ENCODE results near the gene STK32B.
A peak's percentile ranks its signal among the peaks of the same experiment; 100 is the strongest.
"Not testable (repeated sequence)": the region's sequence is repeated elsewhere in the genome, so short reads cannot be mapped to it uniquely, and the experiment has no call there.

Gene STK32B

GRCh38 chr4:5051278-5052203 lies at the start of gene STK32B:
Gene STK32B, plus strand, starts transcription at chr4:5051480.
- DNase-seq (ENCODE audit: low read depth): peak; percentile 33

DNA sequence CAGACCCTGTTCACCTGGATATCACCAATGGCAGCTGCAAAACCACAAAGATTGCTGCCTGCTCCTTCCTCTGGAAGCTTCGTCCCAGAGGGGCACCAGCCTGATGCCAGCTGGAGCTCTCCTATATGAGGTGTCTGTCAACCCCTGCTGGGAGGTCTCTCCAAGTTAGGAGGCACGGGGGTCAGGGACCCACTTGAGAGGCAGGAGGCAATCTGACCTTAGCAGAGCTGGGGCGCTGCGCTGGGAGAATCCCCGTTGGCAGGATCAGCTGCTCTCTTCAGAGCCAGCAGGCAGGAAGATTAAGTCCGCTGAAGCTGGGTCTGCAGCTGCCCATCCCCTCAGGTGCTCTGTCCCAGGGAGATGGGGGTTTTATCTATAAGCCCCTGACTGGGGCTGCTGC lies 49.6 kb upstream of the STK32B start:
- DNase-seq (ENCODE audit: low read depth): not testable (repeated sequence)

- no peak for DNase-seq (ENCODE audit: low read depth)
Measured at GRCh38 chr4:5003372-5003857, 47.9 kb upstream of the STK32B start.

GRCh38 chr4:5003918-5004317 lies 47.4 kb upstream of the STK32B start:
- DNase-seq (ENCODE audit: low read depth): no peak

- DNase-seq (ENCODE audit: low read depth): no peak
Measured at GRCh38 chr4:5004496-5004895, 46.8 kb upstream of the STK32B start.

- DNase-seq (ENCODE audit: low read depth): not testable (repeated sequence)
Measured at GRCh38 chr4:5006932-5007331, 44.3 kb upstream of the STK32B start.

GRCh38 chr4:5009796-5010195 lies 41.5 kb upstream of the STK32B start:
- DNase-seq (ENCODE audit: low read depth): no peak

GRCh38 chr4:5010984-5011383 lies 40.3 kb upstream of the STK32B start:
- DNase-seq (ENCODE audit: low read depth): no peak

DNA sequence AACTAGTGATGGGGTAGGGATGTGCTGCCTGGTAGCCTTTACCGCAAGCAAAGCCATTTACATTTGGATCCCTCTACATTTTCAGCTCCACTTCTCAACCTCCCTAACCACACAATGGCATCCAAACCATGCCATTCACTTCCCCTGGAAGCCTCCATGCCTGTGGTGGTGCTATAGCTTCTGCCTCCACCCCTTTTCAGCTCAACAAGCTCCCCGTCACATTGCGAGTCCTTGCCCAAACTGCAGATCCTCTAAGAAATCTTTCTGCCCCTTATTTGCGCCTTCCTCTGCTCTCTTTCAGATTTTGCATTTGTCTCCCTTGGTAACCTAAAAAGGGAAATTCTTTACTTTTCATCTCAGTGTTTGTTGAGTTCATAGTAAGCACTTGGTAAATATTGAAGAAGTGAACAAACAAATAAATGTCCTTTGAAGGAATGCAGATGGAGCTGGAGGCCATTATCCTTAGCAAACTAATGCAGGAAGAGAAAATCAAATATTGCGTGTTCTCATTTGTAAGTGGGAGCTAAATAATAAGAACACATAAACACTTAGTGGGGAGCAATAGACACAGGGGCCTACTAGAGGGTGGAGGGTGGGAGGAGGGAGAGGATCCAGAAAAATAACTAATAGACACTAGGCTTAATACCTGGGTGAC lies 38.9 kb upstream of the STK32B start:
- DNase-seq (ENCODE audit: low read depth): no peak

DNA sequence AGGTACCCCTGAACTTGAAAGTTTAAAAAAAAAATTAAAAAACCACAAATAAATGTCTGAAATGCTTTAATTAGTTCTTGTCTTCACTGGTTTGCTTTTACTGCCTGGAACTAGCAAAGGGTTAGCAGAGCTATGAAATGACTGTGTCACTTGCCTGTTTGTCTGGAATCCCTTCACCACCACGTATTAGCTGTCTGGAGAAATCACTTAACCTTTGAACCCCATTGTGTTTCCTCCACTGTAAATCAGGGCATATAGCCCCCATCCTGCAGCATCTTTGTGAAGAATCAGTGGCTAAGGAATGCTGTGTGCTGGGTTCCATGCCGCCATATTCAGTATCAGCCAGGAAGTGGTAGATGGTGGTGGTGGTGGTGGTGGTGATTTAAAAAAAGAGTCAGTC lies 38.3 kb upstream of the STK32B start:
- DNase-seq (ENCODE audit: low read depth): no peak

DNA sequence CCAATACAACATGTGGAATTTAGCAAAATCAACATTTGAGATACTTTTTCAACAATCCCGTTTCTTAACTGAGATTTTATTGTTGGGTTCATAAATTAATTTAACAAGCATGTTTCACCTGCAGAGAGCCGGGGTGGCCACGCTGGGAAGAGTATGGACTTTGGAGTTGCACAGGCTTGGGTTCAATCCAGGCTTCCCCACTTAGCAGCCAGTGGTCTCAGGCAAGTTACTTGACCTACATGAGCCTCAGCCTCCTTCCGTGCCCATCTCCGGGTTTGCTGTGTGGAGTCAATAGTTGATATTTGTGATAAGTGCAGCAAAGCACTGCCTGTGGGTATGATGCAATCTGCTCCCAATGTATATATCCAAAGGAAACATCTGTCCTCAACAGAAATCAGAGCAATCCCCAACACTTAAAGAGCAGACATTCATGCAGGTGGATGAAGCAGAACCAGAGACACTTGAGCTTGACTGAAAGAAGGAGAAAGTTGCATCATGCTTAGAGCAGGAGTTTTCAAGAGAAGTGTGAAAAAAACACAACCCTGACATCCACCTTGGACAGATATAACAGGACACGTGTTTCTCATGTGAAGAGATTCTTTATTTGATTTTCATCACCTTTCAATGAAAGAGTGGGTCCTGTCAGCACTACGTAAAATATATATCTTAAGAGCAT lies 37.1 kb upstream of the STK32B start:
- DNase-seq (ENCODE audit: low read depth): no peak

- no peak for DNase-seq (ENCODE audit: low read depth)
Measured at GRCh38 chr4:5018096-5018495, 33.2 kb upstream of the STK32B start.

GRCh38 chr4:5018603-5019002 lies 32.7 kb upstream of the STK32B start:
- no peak for DNase-seq (ENCODE audit: low read depth)

DNA sequence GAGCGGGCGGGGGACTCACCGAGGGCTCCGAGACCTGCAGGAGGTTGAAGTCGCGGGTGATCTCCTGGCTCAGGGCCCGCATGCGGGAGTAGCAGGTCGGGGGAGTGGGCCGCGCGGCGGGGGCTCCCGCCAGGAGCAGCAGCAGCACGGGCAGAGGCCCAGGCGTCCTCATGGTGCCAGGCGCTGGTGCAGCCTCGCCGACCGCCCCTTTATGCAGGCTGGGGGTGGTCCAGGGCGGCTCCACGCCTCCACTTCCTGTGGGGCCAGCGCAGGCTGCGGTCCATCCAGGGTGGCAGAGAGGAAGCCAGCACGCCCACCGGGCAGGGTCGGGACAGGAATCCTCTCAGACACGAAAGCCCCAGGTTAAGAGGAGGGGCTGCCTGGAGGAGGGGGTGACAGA lies 32.0 kb upstream of the STK32B start, which contains the start of gene CYTL1:
CYTL1 (minus strand) TSS at position 185 of the 400 bp plus-strand sequence; CDS start at position 172, 13 bp downstream.
- DNase-seq (ENCODE audit: low read depth): no peak

DNA sequence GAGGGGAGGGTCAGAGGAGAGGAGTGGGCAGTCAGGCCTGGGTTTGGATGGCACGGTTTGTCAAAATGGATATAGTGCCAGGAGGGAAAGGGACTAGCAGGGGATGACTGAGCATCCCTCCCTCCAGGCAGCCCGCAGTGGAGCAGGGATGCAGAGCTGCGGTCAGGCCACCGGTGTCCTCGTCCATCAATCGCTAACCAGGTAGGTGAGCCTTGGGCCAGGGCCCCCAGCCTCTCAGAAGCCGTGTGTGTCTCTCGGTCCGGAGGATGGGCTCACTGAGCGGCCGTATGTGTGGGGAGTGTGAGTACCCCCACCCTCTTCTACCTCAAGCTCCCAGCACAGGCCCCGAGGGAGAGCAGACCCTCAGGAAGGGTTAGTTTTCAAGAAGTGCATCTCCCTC lies 31.5 kb upstream of the STK32B start:
- no peak for DNase-seq (ENCODE audit: low read depth)

- no peak for DNase-seq (ENCODE audit: low read depth)
Measured at GRCh38 chr4:5020341-5020740, 30.9 kb upstream of the STK32B start.

GRCh38 chr4:5021546-5021945 lies 29.7 kb upstream of the STK32B start:
- no peak for DNase-seq (ENCODE audit: low read depth)

- no peak for DNase-seq (ENCODE audit: low read depth)
Measured at GRCh38 chr4:5024673-5025072, 26.6 kb upstream of the STK32B start.

GRCh38 chr4:5026371-5026770 lies 24.9 kb upstream of the STK32B start:
- no peak for DNase-seq (ENCODE audit: low read depth)

- no peak for DNase-seq (ENCODE audit: low read depth)
Measured at GRCh38 chr4:5027346-5027745, 23.9 kb upstream of the STK32B start.

GRCh38 chr4:5028480-5028879 lies 22.8 kb upstream of the STK32B start:
- no peak for DNase-seq (ENCODE audit: low read depth)

DNA sequence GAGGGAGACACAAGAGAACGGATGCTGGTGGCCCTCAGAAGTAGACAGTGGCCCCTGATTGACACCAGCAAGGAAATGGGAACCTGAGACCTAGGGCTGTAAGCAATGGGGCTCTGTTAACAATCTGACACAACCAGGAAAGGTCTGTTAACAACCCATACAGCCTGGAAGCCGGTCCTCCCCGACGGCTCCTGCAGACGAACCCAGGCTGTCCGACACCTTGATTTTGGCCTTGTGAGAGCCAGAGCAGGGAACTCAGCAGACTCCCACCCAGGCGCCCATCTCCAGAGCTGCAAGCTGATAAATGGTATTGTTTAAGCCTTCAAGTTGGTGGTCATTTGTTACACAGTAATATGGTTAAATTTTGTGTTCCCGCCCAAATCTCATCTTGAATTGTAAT lies 21.8 kb upstream of the STK32B start:
- no peak for DNase-seq (ENCODE audit: low read depth)

- DNase-seq (ENCODE audit: low read depth): no peak
Measured at GRCh38 chr4:5030221-5030620, 21.1 kb upstream of the STK32B start.
